Gastrocnemius medialis (tissue), 4 donors: Measurements from ENCODE around the gene C2orf72. TPM values are rescaled to one million over a fixed set of nuclear protein-coding genes. Genes with fewer than 3 reads are reported as not detected.
"Not testable (repeated sequence)": the region's sequence is repeated elsewhere in the genome, so short reads cannot be mapped to it uniquely, and the experiment has no call there.

Experiments
- ATAC-seq, 2 donors: fragments of 150-250 bp; one replicate each; pipeline ENCODE4 v1.9.1; 2016
- DNase-seq, 2 donors: peaks; one replicate each; pipeline ENCODE4 v3.0.0-alpha.2; 2019
- H3K27ac ChIP-seq, 4 donors: fragments of 200-600 bp; sonication (generic); 1 replicate in 1 of 4; 2 replicates in 3 of 4; pipeline ENCODE4 v1.5.1; 2016 to 2018; ENCODE audit warnings: mild to moderate bottlenecking in 2 of 4, moderate library complexity in 1 of 4
- H3K27me3 ChIP-seq, 3 donors: fragments of 200-600 bp; sonication (generic) in 2 of 3; 1 replicate in 1 of 3; 2 replicates in 2 of 3; pipeline versions ENCODE4 v1.5.1 to v1.6.0; 2016 to 2019; ENCODE audit warnings: mild to moderate bottlenecking in 1 of 3, moderate library complexity in 1 of 3
- H3K36me3 ChIP-seq, 2 donors: fragments of 200-600 bp; sonication (generic) in 1 of 2; one replicate each; pipeline ENCODE4 v1.5.1; 2017 to 2018
- H3K4me1 ChIP-seq, 2 donors: fragments of 200-600 bp; sonication (generic) in 1 of 2; one replicate each; pipeline ENCODE4 v1.5.1; 2016 to 2017; ENCODE audit warnings: mild to moderate bottlenecking in 2 of 2
- H3K4me3 ChIP-seq, 4 donors: fragments of 200-600 bp; sonication (generic) in 3 of 4; 1 replicate in 1 of 4; 2 replicates in 3 of 4; pipeline ENCODE4 v1.5.1; 2016 to 2019; ENCODE audit warnings: mild to moderate bottlenecking in 2 of 4
- H3K9me3 ChIP-seq, 3 donors: fragments of 200-600 bp; sonication (generic) in 2 of 3; 1 replicate in 1 of 3; 2 replicates in 2 of 3; pipeline ENCODE4 v1.5.1; 2016 to 2019
- CTCF ChIP-seq, 5 experiments: fragments of 450-650 bp in 3 of 5; fragments of 200-600 bp in 2 of 5; sonication (generic) in 2 of 5; IDR thresholded peaks in 4 of 5; conservative IDR thresholded peaks in 1 of 5; 1 replicate in 4 of 5; 2 replicates in 1 of 5; pipeline ENCODE4 v1.5.1; 2016 to 2019; ENCODE audit warnings: antibody characterized with exemption in 5 of 5, mild to moderate bottlenecking in 3 of 5, moderate library complexity in 3 of 5
- POLR2A ChIP-seq, 2 donors: fragments of 450-650 bp; IDR thresholded peaks; one replicate each; pipeline ENCODE4 v1.6.1; 2017; ENCODE audit warnings: antibody characterized with exemption in 2 of 2, mild to moderate bottlenecking in 2 of 2, moderate library complexity in 2 of 2
- in situ Hi-C, 4 donors: fragments of 200-750 bp; cut with MboI; loops; one replicate each; pipeline versions ENCODE4 v1.15.0 to v1.8.0; 2017; ENCODE audit warnings: low sequenced_read_pairs in 4 of 4
- intact Hi-C: fragments of 100-400 bp; cut with DNase I; formaldehyde crosslinking; loops from one replicate; pipeline ENCODE4 v1.15.1; 2023; ENCODE audit warnings: low total_unique reads
- total RNA-seq, 4 donors: library from RNA; depleted of rRNA; stranded (reverse); fragments of >200 nt; gene quantifications; one replicate each; pipeline versions ENCODE4 v1.1.0 to v1.2.3, GENCODE V29; 2016

The C2orf72 gene
- total RNA-seq, 4 donors from 2014 or later = 0.10 to 0.44 (median 0.15) TPM; not detected in 1

- no peak for ATAC-seq
- Histone ChIP-seq H3K4me1 (peaks cover 3 to 6% of the 10 kb centered on the region in 2 donors), H3K27ac (no peak overlapping the region), H3K36me3 (peaks cover 5 to 93% of the 10 kb centered on the region in 2 donors), H3K4me3 (no peak overlapping the region), H3K27me3 (no peaks in the 10 kb centered on the region), H3K9me3 (no peaks in the 10 kb centered on the region)
- intact Hi-C loops (no loop called here), in situ Hi-C loops (loop anchor here in 1 of 4 donors (25.0 kb wide), 1 partner anchor 1254 kb away; no protein-coding TSS in a partner anchor)
- DNase-seq = no peak
- no peak for TF ChIP-seq POLR2A (IDR thresholded peaks at IDR 0.05)
- no peak for TF ChIP-seq CTCF (IDR thresholded peaks at IDR 0.05 in 4 of 5, conservative IDR thresholded peaks at IDR 0.05 in 1 of 5)
Observed at GRCh38 chr2:231065966-231066365, 28.6 kb downstream of the C2orf72 start.

GRCh38 chr2:231067531-231067930 lies 30.2 kb downstream of the C2orf72 start:
- in situ Hi-C loops = loop anchor here in 1 of 4 donors (25.0 kb wide), 1 partner anchor 1255 kb away; no protein-coding TSS in a partner anchor
- H3K27me3 ChIP-seq, ATAC-seq, H3K4me3 ChIP-seq, H3K4me1 ChIP-seq, H3K9me3 ChIP-seq, intact Hi-C loops, DNase-seq, H3K27ac ChIP-seq: not testable (repeated sequence)
- H3K36me3 ChIP-seq = peaks cover 9 to 97% of the 10 kb centered on the region in 2 donors

GRCh38 chr2:231068525-231069222 lies 31.4 kb downstream of the C2orf72 start:
- in situ Hi-C loops (loop anchor here in 1 of 4 donors (25.0 kb wide), 1 partner anchor 1256 kb away; no protein-coding TSS in a partner anchor), intact Hi-C loops (no loop called here)
- Histone ChIP-seq H3K36me3 (peaks cover 9 to 97% of the 10 kb centered on the region in 2 donors), H3K4me1 (no peaks in the 10 kb centered on the region), H3K4me3 (no peak overlapping the region), H3K27ac (no peak overlapping the region), H3K9me3 (no peaks in the 10 kb centered on the region), H3K27me3 (no peaks in the 10 kb centered on the region)
- no peak for DNase-seq
- no peak for ATAC-seq
- no peak for TF ChIP-seq POLR2A (IDR thresholded peaks at IDR 0.05)
- TF ChIP-seq CTCF (IDR thresholded peaks at IDR 0.05 in 4 of 5, conservative IDR thresholded peaks at IDR 0.05 in 1 of 5) = no peak

GRCh38 chr2:231069379-231070054 lies 32.2 kb downstream of the C2orf72 start:
- Histone ChIP-seq H3K4me1 (no peaks in the 10 kb centered on the region), H3K9me3 (no peaks in the 10 kb centered on the region), H3K27me3 (no peaks in the 10 kb centered on the region), H3K4me3 (no peak overlapping the region), H3K27ac (no peak overlapping the region), H3K36me3 (peaks cover 9 to 95% of the 10 kb centered on the region in 2 donors)
- no peak for DNase-seq
- ATAC-seq = no peak
- in situ Hi-C loops = loop anchor here in 1 of 4 donors (25.0 kb wide), 1 partner anchor 1257 kb away; no protein-coding TSS in a partner anchor
- TF ChIP-seq CTCF (IDR thresholded peaks at IDR 0.05 in 4 of 5, conservative IDR thresholded peaks at IDR 0.05 in 1 of 5) (no peak), POLR2A (IDR thresholded peaks at IDR 0.05) (no peak)
- intact Hi-C loops = no loop called here

- TF ChIP-seq CTCF (IDR thresholded peaks at IDR 0.05 in 4 of 5, conservative IDR thresholded peaks at IDR 0.05 in 1 of 5) (no peak), POLR2A (IDR thresholded peaks at IDR 0.05) (no peak)
- Histone ChIP-seq H3K9me3 (no peaks in the 10 kb centered on the region), H3K27ac (no peak overlapping the region), H3K36me3 (peaks cover 11 to 100% of the 10 kb centered on the region in 2 donors), H3K27me3 (no peaks in the 10 kb centered on the region), H3K4me3 (no peak overlapping the region), H3K4me1 (no peaks in the 10 kb centered on the region)
- in situ Hi-C loops = no loop called here
- no peak for DNase-seq
- ATAC-seq = no peak
- intact Hi-C loops = no loop called here
Observed at GRCh38 chr2:231084565-231084964, 47.2 kb downstream of the C2orf72 start.
